Right renal cortex interstitium (tissue), 3 donors: ENCODE results near the gene ABCA1. TPM values are rescaled to one million over a fixed set of nuclear protein-coding genes. Genes with fewer than 3 reads are reported as not detected.
"Not testable (repeated sequence)": the region's sequence is repeated elsewhere in the genome, so short reads cannot be mapped to it uniquely, and the experiment has no call there.

Experiments
- DNase-seq, 3 donors: peaks; one replicate each; pipeline ENCODE4 v3.0.0-alpha.2; 2013; ENCODE audit warnings: low read depth in 3 of 3, low spot score in 2 of 3
- polyA plus RNA-seq, 3 donors: library from polyadenylated mRNA; unstranded; fragments of 120-200 nt; gene quantifications; one replicate each; pipeline ENCODE4 v1.2.1, GENCODE V29; 2013; ENCODE audit not compliant: insufficient read length in 3 of 3

The ABCA1 gene
- polyA plus RNA-seq, 3 donors: 8.5 to 10.8 (median 9.9) TPM

DNA sequence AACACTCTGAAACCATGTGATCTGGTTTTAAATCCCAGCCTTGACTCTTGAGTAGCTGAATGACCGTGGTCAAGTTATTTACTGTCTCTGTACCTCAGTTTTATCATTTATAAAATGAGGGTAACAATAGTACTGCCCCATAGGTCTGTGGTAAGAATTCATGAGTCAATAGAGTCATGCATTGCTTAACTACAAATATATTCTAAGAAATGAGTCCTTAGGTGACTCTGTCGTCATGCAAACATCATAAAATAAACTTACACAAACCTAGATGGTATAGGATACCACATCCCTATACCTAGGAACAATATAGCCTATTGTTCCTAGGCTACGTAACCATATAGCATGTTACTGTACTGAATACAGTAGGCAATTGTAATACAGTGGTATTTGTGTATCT lies 20.3 kb upstream of the ABCA1 start:
- no peak for DNase-seq

DNA sequence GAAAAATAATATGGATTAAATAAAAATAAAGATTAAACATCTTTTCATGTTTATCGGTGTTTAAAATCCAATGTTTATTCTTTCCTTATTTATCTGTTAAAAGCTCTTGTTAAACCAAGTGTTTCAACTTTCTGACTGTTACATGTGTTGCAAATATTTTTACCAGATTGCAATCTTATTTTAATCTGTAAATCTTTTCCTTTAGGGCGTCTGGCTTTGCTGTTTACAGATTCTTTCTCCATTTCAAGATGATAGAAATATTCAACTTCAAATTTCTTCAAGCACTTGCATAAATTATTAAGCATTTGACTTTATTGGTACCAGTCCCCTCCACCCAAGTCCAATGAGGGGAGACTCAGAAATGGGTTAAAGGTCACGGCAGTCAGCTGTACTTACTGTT lies 16.9 kb upstream of the ABCA1 start:
- DNase-seq: no peak

DNA sequence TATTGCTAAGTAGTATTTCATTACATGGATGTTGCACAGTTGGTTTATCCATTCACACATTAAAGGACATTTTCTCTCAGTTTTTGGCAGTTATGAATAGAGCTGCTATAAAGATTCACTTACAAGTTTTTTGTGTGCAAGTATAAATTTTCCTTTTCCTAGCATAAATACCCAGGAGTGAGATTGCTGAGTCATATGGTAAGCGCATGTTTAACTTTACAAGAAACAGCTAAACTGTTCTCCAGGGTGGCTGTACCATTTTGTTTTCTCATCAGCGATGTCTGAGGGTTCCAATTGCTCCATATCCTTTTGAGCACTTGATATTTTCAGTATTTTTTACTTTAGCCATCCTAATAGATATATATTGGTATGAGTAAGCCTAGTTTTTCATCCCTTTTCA lies 16.4 kb upstream of the ABCA1 start:
- no peak for DNase-seq

DNA sequence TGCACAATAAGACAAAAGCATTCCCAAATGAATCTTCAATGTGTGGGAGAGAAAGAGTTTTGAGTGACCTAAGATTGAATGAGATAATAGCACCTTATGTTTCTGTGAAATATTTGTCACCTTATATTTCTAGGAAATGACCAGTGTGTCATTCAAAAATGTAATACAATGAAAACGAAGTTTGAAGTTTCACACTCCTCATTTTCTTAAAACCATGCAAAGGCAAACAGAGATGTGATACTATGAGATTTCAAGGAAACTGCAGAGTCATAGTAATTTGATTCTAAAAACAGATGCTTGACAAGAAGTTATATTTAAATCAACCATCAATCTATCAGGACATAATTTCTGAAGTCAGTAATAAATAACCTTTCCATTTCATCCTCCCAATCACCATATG lies 13.6 kb upstream of the ABCA1 start:
- no peak for DNase-seq

DNA sequence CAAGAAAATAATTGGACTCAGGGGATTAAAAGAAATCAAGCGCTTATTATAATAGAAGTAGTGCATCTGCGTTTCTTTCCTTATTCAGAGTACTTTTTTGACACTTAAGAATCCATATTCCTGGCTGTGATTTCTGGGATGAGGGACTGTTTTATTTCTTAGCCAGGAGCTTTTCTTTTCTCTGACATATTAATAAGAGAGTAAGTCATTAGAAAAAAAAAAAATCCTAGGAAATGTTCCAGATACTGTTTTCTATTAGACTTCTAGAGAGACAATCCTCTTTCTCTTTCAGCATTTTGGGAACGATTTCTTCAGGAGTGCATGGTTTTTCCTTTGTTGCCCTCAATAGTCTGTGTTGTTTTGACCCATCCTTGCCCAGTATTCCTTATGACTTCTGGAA lies 8.3 kb upstream of the ABCA1 start:
- DNase-seq: no peak

DNA sequence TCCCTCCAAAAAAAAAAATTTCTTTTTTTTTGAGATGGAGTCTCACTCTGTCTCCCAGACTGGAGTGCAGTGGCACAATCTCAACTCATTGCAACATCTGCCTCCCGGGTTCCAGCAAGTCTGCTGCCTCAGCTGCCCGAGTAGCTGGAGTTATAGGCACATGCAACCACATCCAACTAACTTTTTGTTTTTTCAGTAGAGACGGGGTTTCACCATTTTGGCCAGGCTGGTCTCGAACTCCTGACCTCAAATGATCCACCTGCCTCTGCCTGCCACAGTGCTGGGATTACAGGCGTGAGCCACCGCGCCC lies 7.5 kb upstream of the ABCA1 start:
- not testable (repeated sequence) for DNase-seq

DNA sequence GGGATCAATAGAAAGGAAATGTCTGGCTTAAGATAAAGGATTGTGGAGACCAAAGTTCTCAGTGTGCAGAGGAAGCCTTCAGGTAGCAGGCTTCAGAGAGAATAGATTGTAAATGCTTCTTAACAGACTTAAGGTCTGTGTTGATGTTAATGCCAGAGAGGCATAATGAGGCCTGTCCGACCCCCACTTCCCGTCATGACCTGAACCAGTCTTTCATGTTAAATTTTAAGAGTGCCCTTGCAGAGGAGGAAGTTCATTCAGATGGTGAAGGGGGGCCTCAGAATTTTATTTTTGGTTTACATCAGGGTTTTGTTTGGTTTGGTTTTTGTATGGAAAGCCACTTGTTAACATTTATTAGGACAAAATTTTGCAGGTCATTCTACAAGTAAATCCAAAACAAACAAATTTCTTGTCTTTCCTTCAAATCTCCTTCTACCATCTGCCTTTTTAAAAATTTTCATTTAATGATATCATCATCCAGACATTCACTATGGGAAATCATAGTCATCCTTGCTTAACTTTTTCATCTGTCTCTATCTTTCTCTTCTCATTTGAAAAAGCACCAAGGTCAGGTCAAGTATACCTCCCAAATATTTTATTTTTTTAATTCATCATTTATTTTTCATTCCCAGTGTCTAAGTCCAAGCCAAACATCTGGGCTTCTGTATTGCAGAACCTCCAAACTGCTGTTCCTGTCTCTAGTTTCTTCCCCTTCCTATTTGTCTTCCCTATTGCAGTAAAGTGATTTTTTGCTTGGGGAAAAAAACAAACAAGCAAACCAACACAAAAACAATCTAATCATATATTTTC lies 6.9 kb upstream of the ABCA1 start:
- DNase-seq: no peak

DNA sequence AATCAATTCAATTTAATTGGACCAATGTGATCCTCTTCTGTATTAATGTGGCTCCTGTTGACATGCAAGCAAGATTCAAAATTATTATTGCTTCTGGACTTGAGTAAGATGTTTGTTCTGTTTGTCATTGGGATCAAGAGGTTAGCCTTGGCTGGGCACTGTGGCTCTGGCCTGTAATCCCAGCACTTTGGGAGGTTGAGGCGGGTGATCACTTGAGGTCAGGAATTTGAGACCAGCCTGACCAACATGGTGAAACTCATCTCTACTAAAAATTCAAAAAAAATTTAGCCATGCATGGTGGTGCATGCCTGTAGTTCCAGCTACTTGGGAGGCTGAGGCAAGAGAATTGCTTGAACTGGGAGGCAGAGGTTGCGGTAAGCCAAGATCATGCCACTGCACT lies 5.1 kb upstream of the ABCA1 start:
- not testable (repeated sequence) for DNase-seq

DNA sequence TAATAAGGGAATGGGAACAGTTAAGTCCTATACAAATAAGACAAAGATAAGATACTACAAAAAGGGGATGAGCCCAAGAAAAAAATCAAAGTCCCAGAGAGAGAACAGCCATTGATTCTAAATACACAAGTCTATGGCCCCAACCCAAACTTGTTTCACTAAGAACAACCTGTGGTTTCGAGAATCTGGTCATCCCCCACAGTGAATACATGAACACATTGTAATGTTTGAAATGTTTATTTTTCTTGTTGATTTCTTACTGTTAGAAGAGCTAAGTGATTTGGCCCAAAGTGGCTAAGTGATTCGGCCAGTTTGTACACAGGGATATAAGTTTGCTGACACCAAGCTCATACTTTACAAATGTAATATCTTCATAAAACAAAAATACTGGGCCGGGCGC lies 3.3 kb upstream of the ABCA1 start:
- DNase-seq: no peak

DNA sequence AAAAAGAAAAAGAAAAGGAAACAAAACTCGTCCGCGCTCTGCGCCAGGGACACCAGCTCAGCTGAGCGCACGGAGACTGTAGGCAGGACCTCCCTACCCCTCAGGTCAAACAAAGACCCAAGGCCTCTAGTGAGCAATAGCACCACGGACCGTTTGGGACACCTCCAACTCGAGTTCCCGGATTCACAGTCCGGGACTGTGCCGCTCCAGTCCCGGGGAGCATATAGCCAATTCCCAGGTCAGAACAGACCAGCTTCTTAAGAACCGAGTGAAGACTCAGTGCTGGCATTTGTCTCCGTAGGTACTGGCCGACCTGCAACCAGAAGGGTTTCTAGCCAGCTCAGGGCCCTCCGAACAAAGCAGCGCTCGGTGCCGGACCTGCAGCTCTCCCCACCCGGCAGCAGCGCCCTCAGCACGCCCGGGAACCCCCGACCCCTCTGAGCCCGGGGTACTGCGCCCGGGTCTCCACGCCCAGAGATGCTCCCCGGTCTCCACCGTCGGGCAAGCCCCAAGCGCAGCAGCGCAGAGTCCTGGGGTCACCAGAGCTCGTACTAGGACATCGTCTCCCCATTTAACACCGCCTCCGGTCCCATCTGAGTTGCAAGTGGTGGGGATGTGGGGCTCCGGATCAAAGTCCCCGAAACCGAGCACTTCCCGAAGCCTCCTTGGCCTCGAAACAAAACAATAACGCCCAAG lies 591 bp downstream of the ABCA1 start:
- peak in 2 of 3 donors; percentile 25 to 27 for DNase-seq

DNA sequence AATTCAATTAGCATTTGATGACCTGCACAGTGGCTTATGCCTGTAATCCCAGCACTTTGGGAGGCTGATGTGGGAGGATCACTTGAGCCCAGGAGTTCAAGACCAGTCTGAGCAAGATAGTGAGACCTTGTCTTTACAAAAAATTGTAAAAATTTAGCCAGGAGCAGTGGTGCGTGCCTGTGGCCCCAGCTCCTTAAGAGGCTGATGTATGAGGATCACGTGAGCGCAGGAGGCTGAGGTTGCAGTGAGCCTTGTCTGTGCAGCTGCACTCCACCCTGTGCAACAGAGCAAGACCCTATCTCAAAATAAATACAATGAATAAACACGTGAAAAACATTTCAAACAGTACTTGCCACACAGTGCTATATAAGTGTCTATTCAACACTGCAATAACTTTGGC lies 4.2 kb downstream of the ABCA1 start:
- no peak for DNase-seq

DNA sequence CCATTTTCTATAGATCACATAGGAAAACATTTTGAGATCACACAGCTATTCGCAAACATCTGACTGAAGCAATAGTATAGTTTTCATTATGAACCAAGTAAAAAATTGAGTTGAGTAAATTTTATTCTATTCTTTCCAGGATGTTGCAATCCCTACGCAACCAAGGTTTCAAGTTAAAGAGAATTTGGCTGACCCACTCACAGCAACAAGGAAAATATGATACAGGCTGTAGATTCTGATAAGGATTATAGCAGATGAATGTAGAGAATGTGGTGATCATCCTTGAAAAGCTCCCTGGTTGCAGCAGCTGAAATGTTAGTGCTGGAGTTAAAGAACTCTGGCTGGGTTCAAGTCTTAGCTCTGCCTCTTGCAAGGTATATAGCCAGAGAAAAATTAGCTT lies 4.7 kb downstream of the ABCA1 start:
- no peak for DNase-seq

DNA sequence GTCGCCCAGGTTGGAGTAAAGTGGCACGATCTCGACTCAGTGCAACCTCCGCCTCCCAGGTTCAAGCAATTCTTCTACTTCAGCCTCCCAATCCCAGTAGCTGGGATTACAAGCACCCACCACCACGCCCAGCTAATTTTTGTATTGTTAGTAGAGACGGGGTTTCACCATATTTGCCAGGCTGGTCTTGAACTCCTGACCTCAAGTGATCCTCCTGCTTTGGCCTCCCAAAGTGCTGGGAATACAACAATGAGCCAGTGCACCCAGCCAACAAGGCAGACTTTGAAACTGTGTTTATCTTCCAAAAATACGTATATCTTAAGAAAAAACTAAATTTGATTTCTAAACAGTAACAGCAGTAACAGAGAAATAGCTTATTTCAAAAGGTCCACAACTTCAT lies 5.2 kb downstream of the ABCA1 start:
- not testable (repeated sequence) for DNase-seq

DNA sequence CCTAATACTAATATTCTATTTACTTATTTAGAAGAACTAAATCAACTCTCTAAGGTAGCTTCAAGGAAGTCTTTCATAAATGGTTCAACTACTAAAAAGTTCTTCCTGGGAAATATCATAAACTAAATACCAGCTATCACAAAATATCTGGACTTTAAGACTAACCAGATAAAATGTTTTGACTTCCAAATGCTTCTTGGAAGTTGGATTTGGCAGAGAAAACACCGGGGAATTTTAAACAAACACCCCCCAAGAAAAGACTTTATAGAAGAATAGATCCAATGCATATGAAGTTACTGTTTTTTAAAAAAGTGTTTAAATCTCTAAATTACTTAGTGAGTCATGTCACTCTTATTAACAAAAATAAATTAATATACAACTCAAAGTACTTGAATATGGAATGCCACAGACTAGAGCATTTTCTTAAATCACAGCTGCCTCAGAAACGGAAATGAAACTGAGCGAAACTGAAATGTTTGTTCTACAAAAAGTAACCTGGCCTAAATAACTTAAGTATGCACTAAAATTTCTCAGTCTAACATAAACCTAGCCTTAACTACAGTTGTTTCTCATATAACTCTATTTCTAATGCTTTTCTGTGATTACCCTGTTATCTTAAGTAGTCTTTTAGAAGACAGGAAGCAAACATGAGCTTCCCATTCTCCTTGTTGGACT lies 6.8 kb downstream of the ABCA1 start:
- no peak for DNase-seq

DNA sequence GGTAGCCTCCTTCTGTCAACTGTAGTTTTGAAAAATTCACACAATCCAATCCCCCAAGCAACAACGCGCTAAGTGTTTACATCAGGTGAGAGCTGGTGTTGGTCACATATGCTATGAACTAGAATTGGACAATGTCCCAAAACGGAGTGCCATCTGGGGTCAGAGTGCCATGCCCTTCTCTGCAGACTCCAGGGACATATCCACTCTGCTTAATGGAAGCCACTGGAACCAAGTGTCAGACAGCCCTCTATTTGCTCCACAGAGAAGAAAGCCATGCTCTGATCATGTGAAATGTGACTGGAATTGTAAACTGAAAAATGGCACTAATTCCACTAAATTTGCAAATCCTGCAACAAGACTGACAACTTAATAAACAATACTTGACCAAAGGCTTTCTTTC lies 12.2 kb downstream of the ABCA1 start:
- DNase-seq: no peak

DNA sequence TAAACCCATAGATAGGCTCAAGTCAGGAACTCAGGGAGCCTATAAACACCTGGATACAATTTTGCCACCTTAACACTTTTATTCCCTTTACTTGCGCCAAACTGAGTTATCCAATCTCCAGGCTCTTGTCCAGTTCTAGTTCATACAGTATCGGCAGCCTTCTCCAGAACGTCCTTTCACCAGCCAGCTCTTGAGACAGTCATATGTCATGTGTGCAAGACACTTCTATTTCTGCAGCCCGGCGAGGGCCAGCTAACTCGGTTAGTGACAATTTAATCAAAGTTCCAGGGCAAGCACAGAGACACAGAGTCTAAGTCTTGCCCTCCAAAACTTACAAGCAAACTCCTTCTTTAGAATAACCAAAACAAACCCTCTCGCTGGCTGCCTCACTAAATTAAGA lies 12.9 kb downstream of the ABCA1 start:
- no peak for DNase-seq

DNA sequence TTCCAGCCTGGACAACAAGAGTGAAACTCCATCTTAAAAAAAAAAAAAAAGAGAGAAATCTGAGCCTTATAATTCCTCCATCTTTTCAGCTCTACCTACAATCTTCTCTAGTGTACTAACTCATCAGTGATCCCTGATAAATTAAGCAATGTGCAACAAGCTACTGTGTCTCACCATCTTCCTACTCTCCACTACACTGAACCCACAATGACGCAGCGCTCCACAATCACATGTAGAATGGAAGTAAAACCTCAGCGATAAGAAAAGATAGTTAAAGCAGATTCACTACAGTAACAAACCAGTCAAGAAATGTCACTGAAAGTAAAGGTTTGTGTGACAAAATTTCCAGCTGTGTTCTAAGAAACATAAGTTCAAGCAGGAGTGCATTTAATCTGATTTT lies 13.5 kb downstream of the ABCA1 start:
- no peak for DNase-seq

DNA sequence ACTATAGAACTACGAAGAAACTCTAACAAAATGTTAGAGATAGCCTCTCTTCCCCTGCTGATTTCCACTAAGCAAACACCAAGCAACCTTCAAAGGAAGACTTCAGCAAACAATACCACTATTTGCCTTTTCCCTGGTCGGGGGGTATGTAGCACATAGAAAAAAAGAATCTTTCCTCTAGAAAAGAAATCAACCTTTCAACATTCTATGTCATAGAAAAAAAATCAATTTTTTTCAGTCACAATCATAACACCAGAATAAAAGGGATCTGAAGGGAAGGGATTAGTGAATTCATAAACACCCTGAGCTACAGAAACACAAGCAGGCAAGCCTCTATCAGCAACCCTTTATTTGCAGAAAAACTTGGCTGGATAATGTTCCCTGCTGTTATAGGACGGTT lies 15.3 kb downstream of the ABCA1 start:
- no peak for DNase-seq

DNA sequence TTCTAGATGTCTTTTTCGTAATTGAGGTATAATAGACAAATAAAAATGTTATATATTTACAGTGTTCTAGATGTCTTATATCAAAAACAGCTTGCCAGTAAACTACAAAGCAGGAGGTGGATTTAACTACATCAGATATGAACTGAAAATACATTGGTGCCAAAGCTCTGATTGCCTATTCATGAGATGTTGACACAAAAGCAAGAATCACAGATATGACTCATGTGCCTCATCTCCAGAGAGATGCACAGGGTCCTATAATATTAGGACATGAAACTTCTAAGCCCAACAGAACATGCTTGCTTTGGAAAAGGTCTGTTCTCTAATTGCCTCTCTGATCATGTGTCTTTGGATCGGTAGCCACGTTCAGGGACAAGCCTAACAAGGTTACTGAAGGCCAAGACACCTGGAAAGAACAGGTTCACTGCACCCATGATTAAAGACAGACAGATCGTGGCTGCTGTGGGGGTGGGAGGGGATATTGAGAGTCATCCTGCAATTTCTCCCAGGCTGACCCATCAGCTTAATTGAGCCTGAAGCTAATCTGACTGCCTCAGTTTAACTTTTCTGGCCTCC lies 16.8 kb downstream of the ABCA1 start:
- no peak for DNase-seq

DNA sequence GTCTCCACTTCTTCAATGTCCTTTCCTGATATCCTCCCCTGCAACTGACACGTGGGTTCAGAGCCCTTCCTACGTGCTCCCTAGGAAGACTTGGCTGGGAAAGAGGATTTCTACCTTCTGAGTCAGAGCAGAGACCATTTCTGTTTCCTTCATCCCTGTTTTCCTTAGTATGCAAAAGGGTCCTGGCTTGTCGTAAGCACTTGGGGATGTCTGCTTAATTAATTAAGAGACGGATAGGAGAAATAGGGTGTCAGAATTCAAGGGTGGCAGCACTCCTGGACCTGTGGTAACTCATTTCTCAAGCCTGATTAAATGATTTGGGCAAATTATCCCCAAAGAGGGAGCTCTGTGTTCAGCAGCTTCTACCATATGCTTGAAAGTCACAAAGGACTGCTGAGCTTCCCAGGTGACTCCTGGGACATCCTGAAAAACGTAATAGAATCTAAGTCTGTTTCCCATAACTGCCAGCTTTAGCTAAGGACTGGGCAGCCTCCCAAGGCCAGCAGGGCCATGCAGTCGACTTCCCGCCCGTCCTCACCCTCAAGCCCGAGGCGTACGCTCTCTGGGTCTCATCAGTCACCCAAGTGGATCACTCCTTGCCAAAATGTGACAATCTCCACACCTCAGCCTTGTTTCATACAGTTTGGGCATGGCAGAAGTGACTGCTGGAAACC lies 20.5 kb downstream of the ABCA1 start:
- DNase-seq: no peak
